Neural crest cell (in vitro differentiated cells): ENCODE measurements around the gene MBD3. TPM values are rescaled to one million over a fixed set of nuclear protein-coding genes. Genes with fewer than 3 reads are reported as not detected.

Source experiments
- DNase-seq: peaks from one replicate; pipeline ENCODE4 v3.0.0; 2021; ENCODE audit warnings: low read depth, mixed read lengths, low spot score
- H3K27ac Mint-ChIP-seq: one replicate; pipeline ENCODE4 v1.8.0; 2021; ENCODE audit warnings: mild to moderate bottlenecking, mixed read lengths; ENCODE audit not compliant: unreplicated experiment
- H3K27me3 Mint-ChIP-seq: 2 replicates; pipeline ENCODE4 v1.8.0; 2021; ENCODE audit warnings: low read depth, mild to moderate bottlenecking, mixed read lengths
- H3K36me3 Mint-ChIP-seq: 2 replicates; pipeline ENCODE4 v1.8.0; 2021; ENCODE audit warnings: low read depth, mild to moderate bottlenecking, mixed read lengths
- H3K4me1 Mint-ChIP-seq: 2 replicates; pipeline ENCODE4 v1.8.0; 2021; ENCODE audit warnings: mixed read lengths
- H3K4me3 Mint-ChIP-seq: one replicate; pipeline ENCODE4 v1.8.0; 2021; ENCODE audit warnings: mild to moderate bottlenecking, mixed read lengths
- H3K9me3 Mint-ChIP-seq: 2 replicates; pipeline ENCODE4 v1.8.0; 2021; ENCODE audit warnings: mixed read lengths
- CTCF ChIP-seq: fragments of 200-600 bp; sonication (generic); conservative IDR thresholded peaks from 2 replicates; pipeline ENCODE4 v1.5.0; 2021; ENCODE audit warnings: antibody characterized with exemption, mild to moderate bottlenecking
- total RNA-seq: library from RNA; stranded (reverse); gene quantifications from 2 replicates; pipeline ENCODE4 v1.2.1, GENCODE V29; 2021

The MBD3 gene
- total RNA-seq, 1 donor from 2014 or later: 168 TPM

- peak; percentile 54 for TF ChIP-seq CTCF
- Mint-ChIP-seq H3K4me1 (peaks cover 9% of the 10 kb centered on the region), H3K27me3 (peaks cover 7% of the 10 kb centered on the region), H3K4me3 (peak overlapping the region; percentile 79), H3K27ac (no peak overlapping the region), H3K9me3 (no peaks in the 10 kb centered on the region), H3K36me3 (peaks cover 24% of the 10 kb centered on the region)
- no peak for DNase-seq
Observed at GRCh38 chr19:1618157-1619093, 25.8 kb upstream of the MBD3 start.

DNA sequence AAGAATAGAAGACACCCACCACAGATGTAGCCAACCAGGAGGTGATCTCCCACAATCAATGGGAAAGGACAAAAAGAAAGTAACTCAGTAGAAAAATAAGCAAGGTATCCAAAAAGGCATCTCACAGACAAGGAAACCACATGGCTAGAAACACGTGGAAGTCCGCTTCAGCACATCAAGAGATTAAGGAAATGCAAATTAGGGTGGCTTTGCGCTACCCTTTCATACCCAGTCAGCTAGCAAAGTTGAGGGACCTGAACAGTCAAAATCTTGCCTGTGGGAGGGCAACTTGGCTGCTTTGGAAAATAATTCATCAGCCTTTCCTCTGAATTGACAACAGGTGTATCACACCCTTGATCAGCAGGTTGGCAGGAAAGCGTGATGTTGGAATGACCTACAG, 24.2 kb upstream of the MBD3 start:
- H3K4me3 Mint-ChIP-seq: peak overlapping the region; percentile 10
- peaks cover 7% of the 10 kb centered on the region for H3K27me3 Mint-ChIP-seq
- no peak for TF ChIP-seq CTCF
- H3K27ac Mint-ChIP-seq: no peak overlapping the region
- peaks cover 19% of the 10 kb centered on the region for H3K36me3 Mint-ChIP-seq
- no peak for DNase-seq
- H3K4me1 Mint-ChIP-seq: peaks cover 9% of the 10 kb centered on the region
- no peaks in the 10 kb centered on the region for H3K9me3 Mint-ChIP-seq

- Mint-ChIP-seq H3K36me3 (peaks cover 19% of the 10 kb centered on the region), H3K4me3 (peak overlapping the region; percentile 10), H3K9me3 (no peaks in the 10 kb centered on the region), H3K27ac (no peak overlapping the region), H3K27me3 (peaks cover 7% of the 10 kb centered on the region), H3K4me1 (peaks cover 9% of the 10 kb centered on the region)
- DNase-seq: no peak
- TF ChIP-seq CTCF: no peak
Observed at GRCh38 chr19:1616396-1616795, 23.7 kb upstream of the MBD3 start.

DNA sequence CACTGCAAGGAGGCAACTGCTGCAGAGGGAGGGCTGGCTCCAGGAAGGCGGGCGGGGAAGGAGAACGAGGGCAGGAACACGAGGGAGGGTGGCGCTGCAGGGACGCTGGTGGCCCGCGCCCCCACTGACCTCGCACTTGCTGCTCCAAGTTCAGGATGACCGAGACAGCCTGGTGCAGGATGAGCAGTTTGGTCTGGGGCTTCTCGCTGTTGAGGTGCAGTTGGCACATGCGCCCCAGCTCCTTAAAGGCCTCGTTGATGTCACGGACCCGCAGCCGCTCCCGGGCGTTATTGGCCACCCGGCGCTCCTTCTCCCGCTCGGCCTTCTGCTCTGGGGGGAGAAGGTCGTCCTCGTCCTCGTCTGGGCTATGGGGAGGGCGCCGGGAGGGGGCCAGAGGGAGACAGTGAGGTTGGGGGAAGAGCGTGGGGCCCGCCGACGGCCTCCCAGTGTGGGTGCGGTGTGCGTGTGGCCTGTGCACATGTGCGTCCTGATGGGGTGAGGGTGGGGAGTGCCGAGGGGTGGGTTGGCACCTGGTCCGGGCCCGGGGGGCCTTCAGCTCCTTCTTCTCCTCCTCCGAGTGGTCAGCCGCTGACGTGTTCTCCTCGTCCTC, 22.6 kb upstream of the MBD3 start:
- Mint-ChIP-seq H3K27me3 (peaks cover 7% of the 10 kb centered on the region), H3K9me3 (no peaks in the 10 kb centered on the region), H3K4me1 (peaks cover 9% of the 10 kb centered on the region), H3K27ac (no peak overlapping the region), H3K4me3 (no peak overlapping the region), H3K36me3 (peaks cover 19% of the 10 kb centered on the region)
- no peak for TF ChIP-seq CTCF
- DNase-seq: no peak

DNA sequence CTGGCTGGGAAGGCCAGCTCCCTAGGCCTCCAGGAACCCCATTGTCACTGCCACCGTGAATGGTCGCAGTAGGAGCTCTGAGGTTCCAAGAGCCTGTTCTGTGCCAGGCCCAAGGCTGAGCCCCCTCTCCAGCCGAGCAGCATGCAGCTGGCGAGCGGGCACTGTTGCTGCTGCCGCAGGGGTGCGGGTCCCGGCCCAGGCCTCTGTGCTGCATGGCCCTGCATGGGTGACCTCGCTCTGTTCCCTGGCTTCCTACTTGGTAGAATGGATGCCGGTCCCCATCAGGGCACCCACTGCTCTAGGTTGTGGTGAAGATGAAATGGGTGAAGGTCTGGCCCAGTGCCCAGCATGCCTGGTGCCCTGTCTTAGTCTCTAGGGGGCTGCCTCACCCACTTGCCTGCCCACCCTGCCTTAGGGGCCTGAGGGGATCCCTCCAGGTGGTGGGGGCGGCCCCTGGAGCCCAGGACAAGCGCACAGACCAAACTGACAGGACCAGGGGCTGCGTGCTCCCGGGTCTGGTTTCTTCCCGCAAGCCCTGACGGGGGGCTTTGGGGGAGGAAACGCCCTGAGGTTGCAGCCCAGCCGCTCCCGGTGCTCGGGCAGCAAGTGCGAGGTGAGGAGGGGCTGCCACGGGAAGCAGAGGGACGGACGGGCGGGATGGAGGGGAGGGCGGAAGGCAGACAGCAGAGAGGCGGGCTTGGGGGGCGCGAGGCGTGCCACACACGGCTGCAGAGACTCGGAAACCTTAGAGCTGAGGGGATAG, 21.3 kb upstream of the MBD3 start:
- H3K9me3 Mint-ChIP-seq: no peaks in the 10 kb centered on the region
- TF ChIP-seq CTCF: no peak
- no peak overlapping the region for H3K27ac Mint-ChIP-seq
- peaks cover 19% of the 10 kb centered on the region for H3K36me3 Mint-ChIP-seq
- H3K4me3 Mint-ChIP-seq: no peak overlapping the region
- peaks cover 7% of the 10 kb centered on the region for H3K27me3 Mint-ChIP-seq
- peaks cover 9% of the 10 kb centered on the region for H3K4me1 Mint-ChIP-seq
- no peak for DNase-seq
